ENCODE measurements around the gene ABI2. TPM values are rescaled to one million over a fixed set of nuclear protein-coding genes. Genes with fewer than 3 reads are reported as not detected.

The ABI2 gene
- total RNA-seq, 1 donor from 2014 or later = 31.7 TPM

GRCh38 chr2:203404996-203405395 is 76.8 kb downstream of the ABI2 start:
- Histone ChIP-seq H3K4me3 (no peak overlapping the region), H3K36me3 (peaks cover 0 to 4% of the 10 kb centered on the region in 2 donors), H3K27me3 (no peaks in the 10 kb centered on the region), H3K9me3 (no peaks in the 10 kb centered on the region), H3K27ac (no peak overlapping the region), H3K4me1 (no peaks in the 10 kb centered on the region)
- no peak for DNase-seq (ENCODE audit: extremely low spot score in 2 of 2)
- TF ChIP-seq POLR2AphosphoS5 (IDR thresholded peaks at IDR 0.05; ENCODE audit: insufficient read depth in 1 of 2, low read depth in 1 of 2) = no peak
- no peak for TF ChIP-seq CTCF (IDR thresholded peaks at IDR 0.05)
- TF ChIP-seq POLR2A (IDR thresholded peaks at IDR 0.05) = no peak
- intact Hi-C loops (cut with DNase I) = no loop called here

GRCh38 chr2:203407496-203407895 is 79.3 kb downstream of the ABI2 start:
- Histone ChIP-seq H3K4me1 (peaks cover 8% of the 10 kb centered on the region), H3K36me3 (peaks cover 0 to 8% of the 10 kb centered on the region in 2 donors), H3K27ac (no peak overlapping the region), H3K27me3 (no peaks in the 10 kb centered on the region), H3K9me3 (no peaks in the 10 kb centered on the region), H3K4me3 (no peak overlapping the region)
- intact Hi-C loops (cut with DNase I) = no loop called here
- TF ChIP-seq POLR2A (IDR thresholded peaks at IDR 0.05) (no peak), POLR2AphosphoS5 (IDR thresholded peaks at IDR 0.05; ENCODE audit: insufficient read depth in 1 of 2, low read depth in 1 of 2) (no peak), CTCF (IDR thresholded peaks at IDR 0.05) (no peak)
- no peak for DNase-seq (ENCODE audit: extremely low spot score in 2 of 2)

GRCh38 chr2:203412546-203413331 is 84.5 kb downstream of the ABI2 start:
- no peak for DNase-seq (ENCODE audit: extremely low spot score in 2 of 2)
- intact Hi-C loops (cut with DNase I) = no loop called here

GRCh38 chr2:203413796-203414195 is 85.6 kb downstream of the ABI2 start:
- no peak overlapping the region for H3K4me3 ChIP-seq
- intact Hi-C loops (cut with DNase I) = no loop called here
- H3K27me3 ChIP-seq = no peaks in the 10 kb centered on the region
- H3K9me3 ChIP-seq = no peaks in the 10 kb centered on the region
- TF ChIP-seq CTCF (IDR thresholded peaks at IDR 0.05) = no peak
- TF ChIP-seq POLR2AphosphoS5 (IDR thresholded peaks at IDR 0.05; ENCODE audit: insufficient read depth in 1 of 2, low read depth in 1 of 2) = no peak
- no peak for TF ChIP-seq POLR2A (IDR thresholded peaks at IDR 0.05)
- DNase-seq (ENCODE audit: extremely low spot score in 2 of 2) = no peak
- peaks cover 3 to 29% of the 10 kb centered on the region in 2 donors for H3K36me3 ChIP-seq
- no peak overlapping the region for H3K27ac ChIP-seq
- peaks cover 13% of the 10 kb centered on the region for H3K4me1 ChIP-seq

More at GRCh38 chr2:203412546-203413331, 84.5 kb downstream of the ABI2 start:
- H3K4me1 ChIP-seq = peaks cover 13% of the 10 kb centered on the region
- TF ChIP-seq POLR2A (IDR thresholded peaks at IDR 0.05) (no peak), CTCF (IDR thresholded peaks at IDR 0.05) (no peak), POLR2AphosphoS5 (IDR thresholded peaks at IDR 0.05; ENCODE audit: insufficient read depth in 1 of 2, low read depth in 1 of 2) (no peak)
- H3K4me3 ChIP-seq = no peak overlapping the region
- no peaks in the 10 kb centered on the region for H3K9me3 ChIP-seq
- peaks cover 3 to 21% of the 10 kb centered on the region in 2 donors for H3K36me3 ChIP-seq
- H3K27ac ChIP-seq = no peak overlapping the region
- no peaks in the 10 kb centered on the region for H3K27me3 ChIP-seq

- intact Hi-C loops (cut with DNase I) = no loop called here
- Histone ChIP-seq H3K27ac (no peak overlapping the region), H3K4me1 (no peaks in the 10 kb centered on the region), H3K36me3 (peaks cover 3 to 31% of the 10 kb centered on the region in 2 donors), H3K9me3 (no peaks in the 10 kb centered on the region), H3K4me3 (no peak overlapping the region), H3K27me3 (no peaks in the 10 kb centered on the region)
- DNase-seq (ENCODE audit: extremely low spot score in 2 of 2) = no peak
- TF ChIP-seq POLR2A (IDR thresholded peaks at IDR 0.05) = no peak
- no peak for TF ChIP-seq POLR2AphosphoS5 (IDR thresholded peaks at IDR 0.05; ENCODE audit: insufficient read depth in 1 of 2, low read depth in 1 of 2)
- TF ChIP-seq CTCF (IDR thresholded peaks at IDR 0.05) = no peak
Measured at GRCh38 chr2:203418271-203418670, 90.1 kb downstream of the ABI2 start.

Data from vagina (tissue), 2 donors.